ENCODE data around the gene LAMA3.

LAMA3 gene

DNA sequence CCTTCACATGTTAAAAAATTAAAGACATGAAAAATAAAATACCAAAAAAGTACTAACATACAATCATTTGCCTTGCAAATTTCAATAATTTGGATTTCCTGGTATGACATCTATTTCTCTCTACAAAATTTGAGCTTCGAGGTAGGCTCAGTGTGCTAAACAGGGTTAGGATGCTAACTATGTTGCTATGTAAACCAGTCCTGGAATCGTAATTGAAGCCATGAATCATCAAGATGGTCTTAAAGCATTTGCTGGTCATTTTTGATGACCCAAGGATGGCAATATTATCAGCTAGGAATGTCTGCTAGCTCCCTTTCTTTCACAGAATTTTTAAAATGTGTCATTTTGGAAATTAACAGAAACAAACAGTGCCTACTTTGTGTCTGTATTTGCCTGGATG lies 217.4 kb downstream of the LAMA3 start:
- no peak for DNase-seq (ENCODE audit: low read depth in 2 of 2)

DNA sequence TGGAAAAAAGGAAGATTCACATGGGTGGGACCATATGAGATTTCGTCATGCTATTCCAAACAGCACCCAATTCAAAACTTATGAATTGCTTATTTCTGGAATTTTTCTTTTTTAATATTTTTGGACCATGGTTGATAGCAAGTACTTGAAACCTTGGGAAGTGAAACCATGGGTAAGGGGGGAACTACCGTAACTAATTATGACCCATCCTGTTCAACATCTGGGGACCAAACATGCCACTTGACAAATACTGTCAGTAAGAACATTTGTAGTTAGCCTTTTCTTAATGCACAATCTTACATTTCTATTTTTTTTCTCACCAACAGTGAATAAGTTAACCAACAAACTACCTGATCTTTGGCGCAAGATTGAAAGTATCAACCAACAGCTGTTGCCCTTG lies 219.6 kb downstream of the LAMA3 start:
- no peak for DNase-seq (ENCODE audit: low read depth in 2 of 2)

DNA sequence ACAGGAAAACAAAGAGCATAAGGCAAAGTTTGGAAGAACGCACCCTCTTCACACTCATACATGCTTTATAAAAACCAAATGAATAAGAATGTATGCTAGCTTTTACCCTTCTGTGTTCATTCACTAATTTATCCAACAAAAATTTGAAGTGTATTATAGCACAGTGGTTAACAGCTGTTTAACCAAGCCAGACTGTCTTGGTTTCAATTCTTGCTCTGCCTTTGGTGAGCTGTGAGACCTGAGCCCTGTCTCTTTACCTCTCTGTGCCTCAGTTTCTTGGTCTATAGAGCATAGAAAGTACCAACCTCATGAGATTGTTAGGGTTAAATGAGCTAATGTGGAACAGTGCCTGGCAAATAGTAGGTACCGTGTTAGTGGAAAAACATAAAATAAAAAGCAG lies 220.8 kb downstream of the LAMA3 start:
- no peak for DNase-seq (ENCODE audit: low read depth in 2 of 2)

DNA sequence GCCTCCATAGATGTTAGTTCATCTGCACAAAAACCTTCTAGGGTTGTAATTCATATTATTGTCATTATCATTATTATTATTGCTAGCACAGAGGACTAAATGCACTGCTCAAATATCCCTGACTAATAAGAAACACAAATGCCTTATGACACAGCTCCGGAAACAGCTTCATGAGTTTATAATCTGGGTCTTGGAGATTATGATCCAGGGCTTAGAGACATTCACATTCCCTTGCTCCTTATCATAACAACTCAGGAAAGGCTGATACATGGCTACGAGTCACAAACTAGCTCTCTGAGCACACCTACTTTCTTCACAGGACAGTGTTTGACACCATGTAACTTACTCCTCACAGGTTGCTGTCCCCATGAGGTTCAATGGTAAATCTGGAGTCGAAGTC lies 223.1 kb downstream of the LAMA3 start:
- no peak for DNase-seq (ENCODE audit: low read depth in 2 of 2)

DNA sequence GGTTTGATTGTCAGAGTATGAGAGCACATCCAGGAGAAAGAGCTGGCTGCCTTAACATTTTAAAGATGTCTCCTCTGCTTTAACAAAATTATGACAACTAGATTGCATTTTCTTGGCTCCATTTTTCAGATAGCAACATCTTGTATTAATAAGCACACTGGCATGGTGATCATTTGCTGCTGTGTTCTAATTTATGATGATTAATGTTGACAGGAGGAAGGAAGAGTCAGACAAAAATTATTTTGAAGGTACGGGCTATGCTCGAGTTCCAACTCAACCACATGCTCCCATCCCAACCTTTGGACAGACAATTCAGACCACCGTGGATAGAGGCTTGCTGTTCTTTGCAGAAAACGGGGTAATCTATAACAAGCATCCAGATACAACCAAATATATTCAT lies 227.1 kb downstream of the LAMA3 start:
- no peak for DNase-seq (ENCODE audit: low read depth in 2 of 2)

DNA sequence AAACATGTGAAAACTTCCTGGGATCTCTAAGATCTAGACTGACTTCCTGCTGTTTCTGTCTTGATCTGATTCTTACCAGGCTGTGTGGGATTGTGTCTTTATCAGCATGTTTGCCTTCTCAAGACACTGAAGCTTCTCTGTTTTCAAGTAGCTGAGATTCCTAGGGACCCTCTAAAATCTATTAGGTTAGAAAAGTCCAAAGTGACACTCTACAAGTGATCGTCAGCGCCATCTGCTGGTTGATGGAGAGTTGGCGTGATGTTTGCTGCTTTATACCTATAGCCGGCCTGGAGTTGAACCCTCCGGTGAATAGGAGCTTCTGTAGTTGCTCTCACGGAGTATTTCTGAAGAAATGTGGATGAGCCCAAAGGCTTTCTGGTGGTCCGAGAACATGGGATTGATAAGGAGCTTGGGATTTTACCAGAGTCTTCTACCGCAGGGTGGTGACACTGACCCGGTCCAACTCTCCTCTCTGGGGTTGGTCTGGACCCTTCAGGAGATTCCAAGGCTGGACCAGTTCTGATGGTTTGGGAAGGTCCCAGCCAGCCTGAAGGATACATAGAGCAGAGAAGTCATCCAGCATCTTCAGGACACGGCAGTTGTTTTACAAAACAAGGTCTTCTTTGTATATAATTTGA lies 229.3 kb downstream of the LAMA3 start:
- peak; percentile 70 to 79 for DNase-seq (ENCODE audit: low read depth in 2 of 2)

DNA sequence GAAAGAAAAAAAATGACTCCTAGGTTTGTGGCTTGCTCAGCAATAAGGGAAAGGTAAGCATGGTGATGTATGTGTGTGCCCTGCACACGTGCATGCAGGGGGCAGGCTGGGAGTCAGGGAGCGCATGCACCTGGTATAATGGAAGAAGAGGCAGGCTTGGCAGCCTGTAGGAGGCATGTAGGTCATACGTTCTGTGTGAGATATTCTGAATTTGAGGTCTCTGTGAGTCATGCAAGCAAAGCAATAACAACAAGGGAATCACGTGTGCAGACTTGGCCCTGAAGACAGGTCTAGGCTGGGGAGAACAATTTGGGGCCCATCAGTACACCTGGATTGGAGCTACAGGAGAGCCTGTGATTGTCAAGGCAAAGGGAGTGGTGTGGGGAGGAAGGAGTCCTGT lies 230.8 kb downstream of the LAMA3 start:
- no peak for DNase-seq (ENCODE audit: low read depth in 2 of 2)

DNA sequence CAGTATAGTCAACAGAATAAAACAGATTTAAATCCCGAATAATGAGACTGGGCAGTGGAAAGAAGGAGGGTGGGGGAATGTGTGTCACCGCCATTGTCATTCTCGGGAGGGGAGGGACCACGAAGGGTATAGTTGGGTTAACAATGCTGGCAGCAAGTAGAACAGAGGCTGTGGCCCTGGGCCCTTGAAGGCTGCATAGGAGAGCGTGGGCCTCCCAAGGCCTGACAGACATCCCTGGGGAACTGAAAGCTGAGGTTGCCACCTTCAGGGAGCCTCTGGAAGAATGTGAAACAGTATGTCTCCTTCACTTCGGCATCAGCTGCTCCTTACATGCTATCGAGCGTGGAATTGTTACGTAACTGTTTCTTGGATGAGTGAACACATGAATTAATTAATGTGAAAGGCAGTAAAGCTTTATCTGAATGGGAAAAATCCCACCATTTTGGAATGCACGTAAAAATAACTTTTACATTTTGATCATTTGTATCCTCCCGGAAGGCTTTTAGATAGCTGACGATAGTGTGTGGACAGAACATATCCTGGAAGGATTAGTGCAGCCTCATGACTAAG lies 232.5 kb downstream of the LAMA3 start:
- DNase-seq (ENCODE audit: low read depth in 2 of 2), result no peak

DNA sequence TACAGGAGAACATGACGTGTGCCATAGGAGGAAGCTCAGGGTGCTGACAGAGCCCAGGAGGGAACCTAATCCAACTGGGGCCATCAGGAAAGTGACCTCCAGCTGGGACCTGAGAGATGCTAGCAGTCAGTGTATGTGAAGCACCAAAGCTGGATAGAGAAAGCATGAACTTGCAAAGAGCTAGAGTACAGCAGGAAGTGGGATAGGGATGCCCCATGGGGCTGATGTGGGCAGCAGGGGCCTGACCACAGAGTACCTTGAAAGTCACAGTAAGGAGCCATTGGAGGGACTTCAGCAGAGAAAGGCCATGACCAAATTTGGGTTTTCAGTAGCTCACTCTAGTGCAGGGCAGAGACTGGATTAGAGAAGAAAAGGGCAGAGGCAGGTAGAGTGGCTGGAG lies 233.7 kb downstream of the LAMA3 start:
- no peak for DNase-seq (ENCODE audit: low read depth in 2 of 2)

DNA sequence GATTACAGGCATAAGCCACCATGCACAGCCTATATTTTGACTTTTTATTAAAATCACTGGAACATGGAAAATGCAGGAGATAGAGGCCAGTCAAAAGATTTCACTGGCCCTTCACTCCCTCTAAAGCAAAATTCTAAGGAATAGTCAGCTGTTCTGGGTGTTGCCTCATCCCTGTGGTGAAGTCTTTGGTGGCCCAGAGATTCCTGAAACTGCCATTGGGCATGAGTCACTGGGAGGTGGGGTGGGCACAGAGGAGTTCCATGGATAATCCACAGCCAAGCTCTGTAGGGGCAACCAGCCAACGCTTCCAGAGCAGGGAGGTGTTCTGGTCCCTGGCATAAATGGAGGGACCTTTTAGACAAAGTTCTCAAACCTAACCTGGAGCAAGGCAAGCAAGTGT lies 235.6 kb downstream of the LAMA3 start:
- DNase-seq (ENCODE audit: low read depth in 2 of 2), result no peak

DNA sequence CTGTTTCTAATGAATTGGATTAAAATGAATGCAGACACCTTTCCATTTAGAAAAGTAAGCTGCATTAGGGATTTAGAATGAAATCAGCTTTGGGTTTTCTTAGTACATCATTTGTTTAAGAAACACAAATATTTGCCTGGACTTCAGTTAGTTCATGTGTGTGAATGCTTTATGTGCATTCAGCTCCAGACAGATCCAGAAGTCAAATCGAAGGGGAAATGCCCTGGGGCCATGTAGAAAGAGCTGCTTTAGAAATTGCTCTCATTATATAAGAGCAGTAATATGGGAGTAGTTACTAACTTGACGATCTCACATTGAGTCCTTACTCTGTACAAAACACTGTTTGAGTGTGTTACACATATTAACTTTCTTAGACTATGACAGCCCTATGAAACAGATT lies 237.3 kb downstream of the LAMA3 start:
- DNase-seq (ENCODE audit: low read depth in 2 of 2), result no peak

DNA sequence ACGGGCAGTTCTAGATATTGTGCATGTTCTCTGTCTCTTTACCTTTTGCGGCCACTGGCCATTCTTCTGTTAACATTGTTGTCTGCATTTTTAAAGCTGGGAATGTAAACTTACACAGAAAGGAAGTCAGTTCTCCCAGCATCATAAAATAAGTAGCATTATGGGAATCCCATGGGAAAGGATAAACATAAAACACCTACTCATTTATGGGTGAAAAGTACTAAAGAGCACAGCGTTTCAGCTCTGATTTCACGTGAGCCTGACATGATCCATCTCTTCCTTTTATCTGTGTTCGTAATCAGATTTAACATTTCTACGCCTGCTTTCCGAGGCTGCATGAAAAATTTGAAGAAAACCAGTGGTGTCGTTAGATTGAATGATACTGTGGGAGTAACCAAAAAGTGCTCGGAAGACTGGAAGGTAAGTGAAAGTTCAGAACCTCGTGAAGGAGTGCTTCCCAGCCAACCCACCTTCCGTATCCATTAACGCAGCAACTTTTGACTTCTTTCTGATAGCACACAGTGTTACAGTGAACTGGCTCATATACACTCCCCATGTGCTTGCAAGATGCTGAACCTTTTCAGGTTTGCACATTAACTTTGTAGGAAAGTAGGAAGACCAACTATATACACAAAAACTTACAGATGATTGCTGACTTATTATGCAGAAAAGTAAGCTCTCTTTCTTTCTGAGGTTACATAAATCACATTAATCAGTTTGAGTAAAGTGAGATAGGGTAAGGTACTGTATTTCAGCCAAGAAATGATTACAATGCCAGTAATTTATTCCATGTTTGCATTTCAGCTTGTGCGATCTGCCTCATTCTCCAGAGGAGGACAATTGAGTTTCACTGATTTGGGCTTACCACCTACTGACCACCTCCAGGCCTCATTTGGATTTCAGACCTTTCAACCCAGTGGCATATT lies 238.8 kb downstream of the LAMA3 start:
- no peak for DNase-seq (ENCODE audit: low read depth in 2 of 2)

DNA sequence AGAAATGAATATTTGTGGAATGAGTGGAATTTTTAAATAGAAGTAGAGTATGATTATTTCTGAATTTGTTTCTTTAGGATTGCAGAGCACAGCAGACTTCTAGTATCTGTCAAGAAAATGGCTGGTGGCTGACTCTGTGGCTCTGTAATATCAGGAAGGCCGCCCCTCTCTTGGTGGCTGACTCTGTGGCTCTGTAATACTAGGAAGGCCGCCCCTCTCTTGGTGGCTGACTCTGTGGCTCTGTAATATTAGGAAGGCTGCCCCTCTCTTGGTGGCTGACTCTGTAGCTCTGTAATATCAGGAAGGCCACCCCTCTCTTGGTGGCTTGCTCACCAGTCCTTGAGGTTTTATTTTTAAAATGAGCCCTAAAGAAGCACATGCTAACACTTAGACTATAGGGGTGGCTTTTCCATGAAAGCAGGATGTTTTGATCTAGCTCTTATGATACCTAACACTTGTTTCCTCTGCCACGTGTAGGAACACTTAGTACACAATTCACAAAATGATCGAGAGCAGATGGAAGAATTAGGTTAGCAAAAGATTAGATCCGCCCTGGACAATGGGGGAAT lies 240.2 kb downstream of the LAMA3 start:
- DNase-seq (ENCODE audit: low read depth in 2 of 2), result no peak

DNA sequence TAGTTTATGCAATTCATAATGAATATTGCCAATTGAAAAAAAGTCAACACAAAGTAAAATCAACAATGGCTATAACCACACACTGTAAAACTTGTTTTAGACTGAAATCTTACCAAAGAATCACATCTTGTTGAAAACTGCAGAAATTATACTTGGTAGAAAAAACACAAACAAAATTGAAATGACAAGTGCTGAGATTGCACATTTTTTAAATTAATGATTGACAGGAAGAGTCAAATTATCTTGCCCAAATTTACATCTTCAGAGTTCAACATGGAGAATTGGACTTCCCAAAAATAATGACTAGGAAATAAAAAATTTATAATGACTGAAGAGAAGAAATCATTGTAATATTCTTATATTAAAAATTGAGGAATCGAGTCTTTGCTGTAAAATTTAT lies 240.7 kb downstream of the LAMA3 start:
- DNase-seq (ENCODE audit: low read depth in 2 of 2), result no peak

DNA sequence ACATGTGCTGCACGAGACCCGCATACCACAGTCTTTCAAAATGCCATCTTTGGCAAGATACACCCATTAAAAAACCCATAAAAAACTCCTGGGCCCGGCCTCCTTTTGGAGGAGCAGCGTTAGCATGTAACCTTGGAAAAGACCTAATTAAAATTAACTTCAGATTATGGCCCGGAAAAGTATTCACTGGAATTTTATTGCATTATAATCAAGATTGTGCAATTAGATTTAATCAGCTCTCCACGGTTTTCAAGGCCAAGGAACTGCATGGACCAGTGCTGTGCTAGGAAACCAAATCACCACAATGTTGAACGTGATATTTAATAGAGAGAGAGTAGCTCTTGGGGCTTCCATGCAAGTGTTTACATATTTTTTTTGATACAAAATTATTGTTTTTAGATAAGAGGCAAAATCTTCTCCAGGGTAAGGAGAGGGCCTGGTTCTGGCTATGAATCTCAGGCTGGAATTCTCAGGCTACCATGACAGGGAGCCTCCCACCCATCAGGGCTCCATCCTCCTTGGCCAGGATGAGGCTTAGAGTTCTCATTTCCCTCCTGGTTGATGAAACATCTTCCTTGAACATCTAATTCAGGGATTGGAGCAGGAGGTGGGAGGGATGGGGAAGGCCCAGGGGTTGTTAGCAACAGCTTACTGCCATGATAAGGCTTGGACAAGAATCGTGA lies 243.3 kb downstream of the LAMA3 start:
- DNase-seq (ENCODE audit: low read depth in 2 of 2), result no peak

DNA sequence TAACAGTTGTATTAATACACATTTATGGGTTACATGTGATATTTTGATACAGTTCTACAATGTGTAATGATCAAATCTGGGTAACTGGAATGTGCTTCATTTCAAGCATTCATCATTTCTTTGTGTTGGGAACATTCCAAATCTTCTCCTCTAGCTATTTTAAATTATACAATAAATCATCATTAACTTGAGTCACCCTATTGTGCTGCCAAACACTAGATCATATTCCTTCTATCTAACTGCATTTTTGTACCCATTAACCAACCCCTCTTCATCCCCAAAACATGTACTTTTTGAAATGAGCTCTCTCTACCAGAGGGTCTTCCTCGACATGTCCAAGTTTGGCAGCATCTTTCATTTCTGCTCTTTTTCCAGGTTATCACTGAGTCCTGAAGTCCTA lies 244.2 kb downstream of the LAMA3 start:
- no peak for DNase-seq (ENCODE audit: low read depth in 2 of 2)

DNA sequence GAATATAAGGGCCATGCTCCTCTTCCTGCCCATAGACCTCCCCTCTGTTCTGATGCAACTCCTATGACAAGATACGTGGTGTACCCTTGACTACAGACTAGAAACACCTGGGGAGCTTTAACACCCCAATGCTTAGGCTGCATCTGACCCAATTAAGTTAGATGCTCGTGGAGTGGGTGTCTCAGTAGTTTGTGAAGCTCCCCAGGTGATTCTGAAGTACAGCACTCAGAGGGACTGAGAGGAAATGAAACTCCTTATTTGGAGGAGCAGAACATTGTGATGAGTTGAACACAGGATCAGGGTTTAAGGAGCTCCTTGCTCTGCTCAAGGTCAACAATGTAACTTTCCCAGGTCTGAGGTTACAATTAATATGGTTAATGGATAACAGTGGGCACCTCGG lies 245.0 kb downstream of the LAMA3 start:
- DNase-seq (ENCODE audit: low read depth in 2 of 2), result no peak

DNA sequence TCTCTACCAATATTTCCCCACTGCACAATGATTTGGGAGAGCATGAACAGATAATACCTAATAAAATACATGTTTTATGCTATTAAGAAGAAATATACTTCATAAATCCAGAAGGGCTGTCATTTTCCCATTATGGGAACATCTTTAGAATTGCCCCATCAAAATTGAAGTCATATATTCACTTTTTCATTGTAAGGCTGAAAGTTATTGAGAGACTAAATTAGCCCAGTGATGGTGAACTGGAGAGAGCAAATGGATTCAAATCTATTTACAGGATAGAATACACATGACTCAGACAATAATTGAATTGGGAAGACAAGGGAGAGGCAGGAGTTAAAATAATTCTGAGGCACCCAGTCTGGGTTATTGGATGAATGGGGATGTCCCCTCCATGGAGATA lies 245.6 kb downstream of the LAMA3 start:
- no peak for DNase-seq (ENCODE audit: low read depth in 2 of 2)

DNA sequence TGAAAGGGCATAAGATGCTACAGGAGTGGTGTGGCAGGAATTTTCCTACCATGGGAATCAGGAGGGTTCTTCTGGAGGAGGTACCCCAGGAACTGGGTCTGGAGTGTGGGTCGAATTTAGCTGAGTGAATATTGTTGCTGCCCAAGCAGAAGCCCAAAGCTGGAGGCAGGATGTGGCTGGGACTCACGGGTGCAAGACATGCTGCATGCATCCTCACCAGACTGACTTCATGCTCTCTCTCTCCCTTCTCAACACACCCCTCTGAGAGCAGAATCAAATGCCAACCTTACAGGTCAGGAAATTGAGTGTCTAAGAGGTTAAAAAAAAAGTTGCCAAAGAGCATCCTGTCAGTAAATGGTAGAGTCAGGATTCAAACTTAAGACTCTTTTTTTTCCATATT lies 246.6 kb downstream of the LAMA3 start:
- DNase-seq (ENCODE audit: low read depth in 2 of 2), result no peak

DNA sequence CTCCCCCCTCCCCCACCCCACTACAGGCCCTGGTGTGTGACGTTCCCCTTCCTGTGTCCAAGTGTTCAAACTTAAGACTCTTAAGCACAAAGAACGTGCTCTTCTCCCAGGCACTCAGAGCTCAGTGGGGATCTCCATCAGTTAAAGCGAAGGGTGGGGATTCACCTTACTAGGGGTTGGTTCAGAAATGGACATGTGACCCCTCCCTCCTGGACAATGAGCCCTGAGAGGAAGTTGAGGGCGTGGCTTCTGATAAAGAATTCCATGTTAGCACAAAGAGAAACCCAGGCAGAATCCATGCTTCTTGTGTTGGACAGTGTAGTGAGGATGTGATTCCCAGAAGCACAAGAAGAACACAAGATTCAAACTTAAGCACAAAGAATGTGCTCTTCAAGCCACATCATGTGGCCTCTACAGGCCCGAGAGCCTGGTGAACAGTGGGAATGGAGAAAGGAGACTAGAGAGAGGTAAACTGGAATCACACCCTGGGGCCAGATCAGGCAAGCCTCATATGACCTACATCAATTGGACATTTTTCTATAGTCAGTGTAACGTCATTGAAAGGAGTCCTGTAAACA lies 247.2 kb downstream of the LAMA3 start:
- DNase-seq (ENCODE audit: low read depth in 2 of 2), result no peak

DNA sequence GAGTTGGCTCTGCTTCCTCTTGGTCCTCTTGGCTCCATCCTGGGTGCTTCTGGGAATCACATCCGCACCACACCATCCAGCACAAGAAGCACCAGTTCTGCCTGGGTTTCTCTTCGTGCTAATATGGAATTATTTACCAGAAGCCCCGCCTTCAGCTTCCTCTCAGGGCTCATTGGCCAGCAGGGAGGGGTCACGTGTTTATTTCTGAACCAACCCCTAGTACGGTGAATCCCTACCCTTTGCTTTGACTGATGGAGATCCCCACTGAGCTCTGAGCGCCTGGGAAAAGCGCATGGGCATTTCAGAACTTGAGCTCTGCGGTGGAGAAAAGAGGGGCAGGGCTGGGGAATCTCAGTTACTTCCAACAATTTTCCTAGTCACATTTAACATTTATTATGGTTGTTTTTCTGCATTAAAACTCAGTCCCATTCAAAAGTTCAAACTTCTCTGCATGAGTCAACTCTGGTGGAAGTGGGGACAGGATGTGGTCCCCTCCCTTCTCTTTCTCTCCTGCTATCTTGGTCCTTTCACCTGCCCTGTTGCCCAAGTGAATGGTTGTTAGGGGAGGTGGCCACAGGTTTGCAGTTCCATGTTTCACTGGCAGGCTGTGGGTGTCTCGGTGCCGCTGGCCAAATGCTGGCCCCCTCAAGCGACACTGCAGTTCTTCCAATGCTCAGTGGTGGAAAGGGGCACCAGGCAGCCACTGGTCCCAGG lies 248.9 kb downstream of the LAMA3 start:
- DNase-seq (ENCODE audit: low read depth in 2 of 2), result no peak

All from activated CD4-positive, alpha-beta T cell treated with anti-CD3 and anti-CD28 coated beads for 24 hours (primary cell).